LHCN-M2 (cell line): ENCODE data around the gene DUOX1. TPM values are rescaled to one million over a fixed set of nuclear protein-coding genes. Genes with fewer than 3 reads are reported as not detected.
A peak's percentile ranks its signal among the peaks of the same experiment; 100 is the strongest.
"Not testable (repeated sequence)": the region's sequence is repeated elsewhere in the genome, so short reads cannot be mapped to it uniquely, and the experiment has no call there.

Source experiments
- DNase-seq: peaks from one replicate; pipeline ENCODE4 v3.0.0-alpha.2; 2012; ENCODE audit warnings: low read depth
- polyA plus RNA-seq: library from polyadenylated mRNA; unstranded; fragments of >200 nt; gene quantifications from one replicate; pipeline ENCODE4 v1.2.1, GENCODE V29; 2012; ENCODE audit warnings: missing spikeins
- total RNA-seq: library from RNA; depleted of rRNA; stranded (reverse); fragments of >200 nt; gene quantifications from 2 replicates; pipeline ENCODE4 v1.2.3, GENCODE V29; 2014; rRNA removed

Gene DUOX1
- under 0.01 and 0.06 TPM in 2 replicates for total RNA-seq
- polyA plus RNA-seq = 0.64 TPM

DNA sequence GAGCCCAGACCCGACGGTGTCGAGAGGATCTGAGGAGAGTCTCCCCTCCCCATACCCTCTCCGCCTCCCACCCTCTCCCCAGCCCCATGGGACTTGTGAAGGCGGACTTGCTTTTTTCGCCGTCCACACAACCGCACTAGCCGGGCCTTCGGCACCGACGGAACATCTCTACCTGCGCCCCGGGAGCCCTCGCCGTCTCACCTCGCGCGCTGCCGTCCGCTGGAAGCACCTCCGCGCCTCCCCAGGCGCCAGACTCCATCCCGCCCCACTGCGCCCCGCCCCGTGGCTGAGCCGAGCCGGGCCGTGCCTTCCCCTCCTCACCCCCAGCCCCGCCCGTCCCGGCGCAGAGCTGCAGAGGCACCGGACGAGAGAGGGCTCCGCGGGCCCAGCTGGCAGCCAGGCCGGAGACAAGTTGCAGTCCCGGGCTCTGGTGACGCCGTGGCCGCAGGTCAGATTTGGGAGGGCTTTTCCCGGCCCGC, at the start of gene DUOX1, which contains the start of gene DUOXA1:
Gene DUOX1 (plus strand): TSS at position 344 of the 479 bp plus-strand sequence. CDS start 1,973 bp downstream, outside the sequence.
Gene DUOXA1 (minus strand): TSS at position 229 of the 479 bp plus-strand sequence. CDS start 6,865 bp downstream, outside the sequence.
- no peak for DNase-seq

DNA sequence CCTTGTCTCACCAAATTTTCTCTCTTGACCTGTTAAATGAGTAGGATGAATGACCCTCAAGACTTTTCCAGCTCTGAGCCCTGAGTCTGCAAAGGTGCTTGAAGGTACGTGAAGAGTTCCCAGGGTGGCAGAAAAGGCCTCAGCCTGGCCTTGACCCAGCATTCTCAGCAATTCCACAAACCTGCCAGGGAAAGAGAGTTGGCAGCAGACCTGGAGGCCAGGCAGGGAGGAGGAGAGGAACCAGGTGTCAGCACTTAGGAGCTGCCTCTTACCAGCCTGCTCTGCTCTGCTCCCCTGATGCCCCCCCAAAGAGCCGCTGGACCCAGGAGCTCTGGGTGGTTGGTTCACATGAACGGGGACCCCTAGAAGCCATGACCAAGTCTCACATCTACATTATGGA, 49.2 kb upstream of the DUOX1 start:
- DNase-seq = not testable (repeated sequence)

DNA sequence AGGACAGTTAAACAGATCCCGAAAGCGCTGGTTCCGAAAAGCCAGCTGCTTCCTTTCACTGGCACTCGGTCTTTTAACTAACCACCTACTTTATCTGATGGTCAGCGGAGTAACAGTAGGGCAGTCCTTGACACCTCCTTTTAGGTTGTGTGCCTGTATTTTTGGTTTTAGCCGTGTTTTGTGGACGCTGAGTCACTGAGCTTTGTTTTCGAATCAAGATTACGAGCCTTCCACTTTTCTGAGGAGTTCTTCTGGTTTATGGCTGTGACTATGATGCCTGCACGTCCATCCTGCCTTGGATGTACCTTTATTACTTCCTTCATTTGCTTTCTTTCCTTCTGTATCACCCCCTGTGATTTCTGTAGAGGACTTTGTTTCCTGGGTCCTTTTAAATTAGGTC, 47.4 kb upstream of the DUOX1 start:
- not testable (repeated sequence) for DNase-seq

DNA sequence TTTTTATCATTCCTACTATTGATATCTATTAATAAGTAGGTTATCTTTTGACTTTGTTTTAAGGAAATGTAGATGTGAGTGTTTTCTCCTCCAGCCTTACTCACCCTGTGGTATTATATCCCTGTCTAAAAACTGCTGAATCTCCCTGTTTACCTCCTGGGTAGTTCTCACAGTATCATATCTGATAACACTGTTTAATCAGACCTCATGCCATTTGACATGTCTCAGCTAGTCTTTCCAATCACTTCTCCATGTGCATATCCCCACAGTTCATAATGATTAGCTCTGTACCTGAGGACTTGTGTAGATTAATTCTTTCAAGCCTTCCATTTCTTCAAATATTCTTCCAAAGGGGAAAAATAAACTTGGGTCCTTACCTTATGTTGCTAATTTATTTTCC, 46.6 kb upstream of the DUOX1 start:
- no peak for DNase-seq

DNA sequence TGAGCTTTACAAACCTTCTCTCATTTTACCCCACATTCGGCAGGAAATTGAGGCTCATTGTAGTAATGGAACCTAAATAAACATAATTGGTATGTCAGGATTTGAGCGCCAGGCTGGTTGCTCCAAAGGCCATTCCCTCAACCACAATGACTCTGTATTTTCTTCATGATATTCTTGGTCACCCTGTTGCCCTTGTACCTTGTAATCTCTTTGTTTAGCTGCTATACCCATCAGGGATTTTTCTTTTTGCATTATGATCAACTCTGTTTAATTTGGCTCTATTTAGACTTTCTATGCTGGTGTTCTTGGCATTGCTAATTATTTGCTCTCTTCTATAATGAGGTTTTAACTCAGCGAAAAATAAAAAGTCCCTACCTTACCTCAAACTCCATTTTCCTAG, 45.6 kb upstream of the DUOX1 start:
- no peak for DNase-seq

DNA sequence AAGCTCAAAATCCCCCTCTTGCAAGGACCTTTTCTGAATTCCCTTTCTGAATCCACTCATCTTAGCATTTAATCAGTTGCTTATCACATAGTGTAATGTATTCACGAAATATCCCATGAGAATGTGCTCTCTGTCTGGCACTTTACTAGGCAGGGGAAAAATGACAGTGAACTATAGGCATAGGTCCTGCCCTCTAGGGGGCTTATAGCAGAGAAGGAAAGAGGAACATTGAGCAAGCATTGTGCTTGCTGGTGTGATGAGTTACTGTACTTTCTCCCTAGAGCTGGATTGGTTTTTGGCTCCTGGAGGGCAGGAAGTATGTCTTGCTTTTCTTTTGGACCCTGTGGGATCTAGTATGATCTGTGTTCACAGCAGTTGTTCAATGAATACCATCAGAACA, 42.3 kb upstream of the DUOX1 start:
- no peak for DNase-seq

DNA sequence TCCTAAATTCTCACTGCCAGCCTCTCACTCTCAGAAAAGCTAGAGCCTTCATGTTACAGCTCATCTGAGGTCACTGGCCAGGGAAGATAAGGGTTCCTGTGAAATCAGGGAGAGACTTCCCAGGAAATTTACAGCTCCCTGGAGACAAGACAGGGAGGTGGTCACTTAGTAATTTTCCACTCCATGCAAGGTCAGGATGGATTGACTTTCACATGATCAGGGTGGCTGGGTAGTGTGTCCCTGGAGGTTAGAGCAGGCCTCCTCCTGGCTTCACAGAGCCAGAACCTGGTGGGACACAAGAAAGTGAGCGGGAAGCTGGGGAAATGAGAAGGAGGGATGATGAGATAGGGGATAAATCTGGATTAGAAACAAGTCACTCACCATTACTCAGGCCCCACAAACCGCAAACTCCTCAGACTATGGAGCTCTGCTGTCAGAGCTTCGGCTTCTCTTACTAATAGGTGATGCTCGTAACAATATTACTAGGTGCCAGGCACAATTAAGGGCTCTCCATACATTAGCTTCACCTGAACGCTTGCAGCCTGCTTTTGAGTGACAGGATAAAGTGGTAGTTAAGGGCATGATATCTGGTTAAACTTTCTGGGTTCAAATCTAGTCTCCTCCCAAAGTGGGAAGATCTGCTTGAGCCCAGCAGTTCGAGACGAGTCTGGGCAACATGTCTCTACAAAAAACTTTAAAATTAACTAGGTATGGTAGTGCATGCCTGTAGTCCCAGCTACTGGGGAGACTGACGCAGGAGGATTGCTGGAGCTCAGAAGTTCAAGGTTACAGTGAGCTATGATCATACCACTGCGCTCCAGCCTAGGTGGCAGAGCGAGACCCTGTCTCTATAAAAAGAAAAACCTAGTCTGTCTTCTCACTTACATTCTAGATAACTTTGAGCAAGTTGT, 40.7 kb upstream of the DUOX1 start:
- no peak for DNase-seq

DNA sequence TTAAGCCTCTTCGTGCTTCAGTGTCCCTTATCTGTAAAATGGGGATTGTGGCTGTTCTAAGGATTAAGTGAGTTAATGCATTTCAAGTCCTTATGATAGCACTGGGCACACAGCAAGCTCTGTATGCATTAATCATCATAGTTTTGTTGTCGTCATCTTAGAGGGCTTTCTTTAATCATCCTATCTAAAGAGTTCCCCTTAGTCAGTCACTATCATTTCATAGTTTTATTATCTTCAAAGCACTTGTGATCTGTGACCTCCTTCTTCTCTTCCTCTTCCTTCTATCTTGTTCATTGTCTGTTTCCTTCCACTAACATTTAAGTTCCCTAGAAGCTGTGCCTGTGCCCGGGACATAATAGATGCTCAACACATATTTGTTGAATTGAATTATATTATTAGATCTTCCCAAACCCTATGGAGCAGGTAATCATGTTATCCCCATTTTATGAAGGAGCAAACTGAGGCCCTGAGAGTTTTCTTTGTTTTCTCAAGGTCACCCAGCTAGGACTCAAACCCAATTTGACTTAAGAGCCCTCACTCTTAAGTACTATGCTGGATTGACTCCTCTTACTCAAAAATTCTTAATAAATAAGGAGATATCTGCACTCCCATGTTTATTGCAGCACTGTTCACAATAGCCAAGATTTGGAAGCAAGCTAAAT, 40.0 kb upstream of the DUOX1 start:
- no peak for DNase-seq

DNA sequence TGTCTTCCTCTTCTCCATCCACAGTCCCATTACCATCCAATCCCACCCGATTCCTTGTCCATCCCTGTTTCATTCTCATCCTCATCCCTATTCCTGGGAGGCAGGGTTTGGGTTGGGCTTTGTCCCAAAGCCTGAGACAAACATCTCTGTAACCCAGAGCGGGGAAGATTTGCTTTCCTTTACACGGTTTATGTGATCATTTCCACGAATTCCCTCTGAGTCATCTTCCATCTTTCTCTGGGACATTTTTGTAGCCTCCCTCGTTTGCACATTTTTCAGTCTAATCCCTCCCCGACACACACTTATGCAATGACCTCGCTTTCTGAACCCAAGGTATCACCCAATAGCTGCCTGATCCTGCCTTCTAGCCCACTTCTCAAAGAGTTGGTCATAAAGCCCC, 38.6 kb upstream of the DUOX1 start:
- peak; percentile 57 for DNase-seq

DNA sequence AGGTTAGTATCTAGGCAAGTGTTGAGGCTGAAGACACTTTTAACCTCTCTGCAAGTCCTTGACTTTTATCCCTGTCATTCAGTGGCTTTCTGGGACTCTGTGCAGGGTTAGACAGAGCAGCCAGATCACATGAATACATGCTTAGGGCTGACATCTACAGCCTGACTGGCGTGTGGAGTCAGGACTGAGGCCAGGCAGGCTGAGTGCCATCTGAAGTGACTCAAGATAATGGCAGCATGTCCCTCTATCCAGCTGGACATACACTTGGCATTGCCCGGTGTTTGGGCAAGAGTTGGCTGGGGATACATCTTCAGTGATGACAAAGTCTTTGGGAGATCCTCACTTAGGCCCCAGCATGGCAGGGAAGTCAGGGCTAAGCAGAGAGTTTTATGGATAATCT, 38.2 kb upstream of the DUOX1 start:
- no peak for DNase-seq

DNA sequence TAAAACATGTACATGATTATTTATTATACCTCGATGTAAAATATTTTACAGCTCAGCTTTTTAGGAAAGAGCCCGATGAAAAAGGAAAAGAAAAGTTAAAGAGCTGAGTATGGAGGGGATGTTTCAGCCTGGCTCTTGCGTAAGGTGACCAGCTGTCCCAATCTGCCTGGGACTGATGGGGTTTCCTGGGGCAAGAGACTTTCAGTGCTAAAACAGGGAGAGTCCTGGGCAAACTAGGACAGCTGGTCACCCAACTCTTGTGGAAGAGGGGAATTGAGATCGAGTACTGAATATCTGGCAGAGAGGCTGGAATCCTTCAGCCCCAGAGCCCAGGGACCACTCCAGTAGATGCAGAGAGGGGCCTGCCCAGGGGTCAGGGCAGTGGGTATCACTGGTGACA, 36.8 kb upstream of the DUOX1 start:
- DNase-seq = peak; percentile 35

DNA sequence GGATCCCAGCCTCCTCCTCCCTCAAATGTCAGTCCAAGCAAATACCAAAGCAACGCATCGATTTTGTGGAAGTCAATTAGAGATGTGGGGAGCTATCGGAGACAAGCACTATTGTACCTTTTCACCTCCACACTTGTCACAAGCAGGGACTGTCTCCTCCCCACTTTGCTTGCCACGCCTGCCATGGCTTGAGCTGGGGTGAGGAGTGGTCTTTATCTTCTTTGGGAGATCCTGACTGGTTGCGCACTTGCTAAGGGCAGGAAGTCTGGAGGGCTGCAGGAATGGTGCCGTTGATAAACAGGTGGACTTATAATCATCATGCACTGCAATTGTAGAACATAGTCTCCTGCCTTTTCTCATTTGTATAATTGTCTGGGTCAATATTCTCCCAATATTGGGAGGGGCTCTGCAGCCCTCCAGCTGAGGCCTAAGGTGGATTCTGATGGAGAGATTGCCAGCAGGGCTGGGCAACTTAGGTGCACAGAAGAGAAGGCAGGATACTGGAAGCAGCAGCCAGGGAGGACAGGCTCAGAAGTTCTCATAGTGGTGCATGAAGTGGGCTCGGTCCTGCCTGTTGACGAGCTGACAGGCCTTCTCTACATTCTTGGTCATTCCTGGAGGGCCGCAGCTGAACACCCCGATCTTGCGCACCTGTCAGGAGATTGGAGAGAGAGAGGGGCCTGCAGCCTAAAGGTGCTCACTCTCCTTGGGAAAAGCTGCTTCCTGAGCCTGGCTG, 36.0 kb upstream of the DUOX1 start:
- DNase-seq = no peak

DNA sequence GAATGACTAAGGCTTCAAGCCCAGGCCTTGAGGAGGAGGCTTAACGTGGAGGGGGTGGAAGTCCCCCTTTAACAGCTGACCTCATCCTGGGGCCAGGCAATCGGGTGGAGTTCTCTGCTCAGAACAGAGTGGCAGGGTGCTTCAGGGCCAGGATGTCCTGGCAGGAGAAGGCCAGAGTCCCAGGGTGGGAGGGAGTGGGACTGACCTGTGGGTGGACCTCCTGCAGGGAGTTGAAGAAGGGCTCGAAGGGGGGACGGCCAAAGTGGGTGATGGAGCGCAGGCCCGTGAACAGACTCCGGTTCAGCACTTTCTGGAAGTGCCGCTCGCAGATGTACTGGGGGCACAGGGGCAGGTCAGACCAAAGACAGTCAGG, 35.5 kb upstream of the DUOX1 start:
- DNase-seq = no peak

DNA sequence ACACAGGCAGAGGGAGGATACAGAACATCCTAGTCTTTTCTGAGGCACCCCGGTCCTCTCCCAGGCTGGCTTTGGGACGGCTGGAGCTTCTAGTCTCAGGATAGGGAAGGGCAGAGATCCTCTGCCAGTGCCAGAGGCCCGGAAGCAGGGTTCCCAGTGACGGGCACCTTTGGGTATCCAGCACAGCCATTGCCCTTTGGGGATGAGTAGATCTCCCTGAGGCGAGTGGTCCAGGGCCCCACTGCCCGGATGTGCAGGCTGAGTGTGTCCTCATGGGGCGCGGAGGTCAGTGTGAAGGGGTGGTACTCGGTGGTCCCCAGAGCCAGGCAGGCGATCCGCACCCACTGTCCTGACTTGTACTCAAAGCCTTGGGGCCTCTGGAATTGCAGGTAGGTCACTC, 34.1 kb upstream of the DUOX1 start:
- DNase-seq = no peak

DNA sequence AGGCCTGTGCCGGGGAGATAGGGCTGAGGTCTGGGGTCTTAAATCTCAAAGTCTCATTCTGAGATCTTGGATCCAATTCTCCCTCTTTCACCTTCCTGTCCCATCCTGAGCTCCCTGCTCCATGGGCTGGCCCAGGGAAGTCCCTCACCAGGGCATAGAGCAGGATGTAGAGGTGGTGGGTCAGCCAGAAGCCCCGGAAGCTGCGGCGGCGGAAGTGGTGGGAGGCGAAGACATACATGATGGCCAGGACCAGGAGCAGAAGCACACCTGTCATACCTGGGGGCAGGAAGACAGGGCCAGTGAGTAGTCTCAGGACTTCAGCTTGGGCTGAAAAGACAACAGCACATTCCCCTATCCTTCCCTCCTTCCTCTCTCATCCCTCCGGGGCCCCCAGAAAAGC, 32.3 kb upstream of the DUOX1 start:
- no peak for DNase-seq

DNA sequence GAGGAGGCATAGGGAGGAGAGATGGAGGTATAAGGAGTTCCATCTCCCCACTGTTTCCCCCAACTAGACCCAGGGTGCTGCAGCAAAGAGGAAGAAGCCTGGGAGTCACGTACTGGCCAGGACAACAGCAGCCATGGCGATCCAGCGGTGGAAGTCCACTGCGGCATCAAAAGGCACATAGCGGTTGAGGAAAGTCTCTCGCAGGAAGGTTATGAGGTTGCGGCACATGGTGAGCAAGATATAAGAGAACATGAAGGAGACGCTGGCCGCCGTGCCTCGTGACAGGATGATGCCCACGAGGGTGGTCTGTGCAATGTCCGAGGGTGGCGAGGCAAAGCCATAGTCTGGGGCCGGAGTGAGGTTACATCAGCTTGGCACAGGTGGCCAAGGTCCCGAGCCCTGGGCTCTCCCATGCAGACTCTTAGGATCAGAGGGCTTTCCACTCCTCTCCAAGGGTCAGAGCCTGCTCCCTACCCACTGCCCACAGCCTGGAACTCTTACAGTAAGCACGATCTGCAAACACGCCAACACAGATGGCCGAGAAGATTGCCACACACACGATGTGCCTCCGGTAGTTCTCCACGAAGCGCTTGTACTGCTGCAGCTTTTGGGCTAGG, 30.1 kb upstream of the DUOX1 start:
- DNase-seq = no peak

DNA sequence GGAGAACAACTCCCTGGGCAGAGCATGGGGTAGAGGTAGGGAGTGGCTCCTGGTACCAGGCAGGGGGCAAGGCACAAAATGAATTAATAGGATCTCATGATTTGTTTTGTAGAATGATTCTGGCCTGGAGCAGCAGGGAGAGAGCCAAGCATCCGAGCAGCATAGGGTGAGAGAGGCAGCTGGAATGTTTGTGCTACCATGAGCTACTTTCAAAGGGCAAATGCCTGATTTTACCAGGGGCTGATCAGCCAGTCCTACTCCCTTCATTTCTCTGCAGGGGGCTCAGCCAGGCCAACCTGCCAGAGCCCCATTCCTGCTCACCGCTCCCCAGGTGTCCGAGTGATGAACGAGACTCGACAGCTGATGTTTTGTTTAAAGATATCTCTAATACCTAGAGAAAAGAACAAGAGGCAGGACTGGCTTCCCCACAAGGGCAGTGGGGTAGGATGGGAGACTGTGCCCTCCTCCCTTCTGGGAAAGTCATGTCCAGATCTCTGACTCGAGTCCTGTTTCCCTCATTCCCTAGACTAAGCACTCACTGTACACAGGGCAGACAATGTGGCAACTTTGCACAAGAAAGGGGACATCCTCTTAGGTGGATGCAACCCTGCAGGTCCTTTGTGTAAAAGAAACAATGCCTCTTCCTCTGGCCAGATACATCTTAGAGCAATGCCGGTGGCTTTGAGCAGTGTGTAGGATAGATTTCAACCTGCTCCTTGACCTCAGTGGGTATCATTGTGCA, 28.7 kb upstream of the DUOX1 start:
- DNase-seq = no peak

DNA sequence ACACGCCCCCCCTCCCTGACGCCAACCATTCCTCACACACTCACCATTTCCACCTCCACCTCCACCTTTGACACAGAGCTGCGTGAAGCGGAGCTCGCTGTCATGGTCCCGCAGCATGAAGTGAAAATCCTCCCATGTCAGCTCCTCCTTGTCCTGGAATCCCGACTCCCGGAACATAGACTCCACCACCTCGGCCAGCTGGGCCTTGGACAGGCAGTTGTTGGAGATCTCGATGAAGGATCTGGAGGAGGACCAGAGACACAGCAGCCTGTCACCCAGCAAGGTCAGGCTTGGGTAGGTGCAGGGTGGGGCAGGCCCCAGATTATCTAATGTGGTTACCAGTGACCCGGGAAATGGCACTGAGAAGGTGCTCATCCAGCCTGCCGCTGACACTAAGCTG, 28.0 kb upstream of the DUOX1 start:
- DNase-seq = no peak

DNA sequence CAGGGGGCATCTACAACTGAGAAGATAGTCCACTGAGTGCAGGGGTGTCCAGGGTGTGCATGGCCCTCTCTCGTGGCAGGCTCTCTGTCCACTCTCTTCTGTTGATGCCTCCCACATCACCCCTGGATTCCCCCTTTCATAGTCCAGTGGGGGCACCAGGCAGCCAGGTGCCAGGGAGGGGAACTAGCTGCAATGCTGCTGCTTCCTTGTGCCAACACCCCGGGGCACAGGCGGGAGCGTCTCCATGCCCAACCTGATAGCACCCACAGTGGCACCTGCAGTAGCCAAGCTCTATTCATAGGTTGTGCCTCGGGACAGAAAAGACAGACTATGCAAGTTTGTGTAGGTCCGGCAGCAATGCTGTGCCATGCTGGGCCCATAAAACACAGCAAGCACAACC, 27.6 kb upstream of the DUOX1 start:
- no peak for DNase-seq

DNA sequence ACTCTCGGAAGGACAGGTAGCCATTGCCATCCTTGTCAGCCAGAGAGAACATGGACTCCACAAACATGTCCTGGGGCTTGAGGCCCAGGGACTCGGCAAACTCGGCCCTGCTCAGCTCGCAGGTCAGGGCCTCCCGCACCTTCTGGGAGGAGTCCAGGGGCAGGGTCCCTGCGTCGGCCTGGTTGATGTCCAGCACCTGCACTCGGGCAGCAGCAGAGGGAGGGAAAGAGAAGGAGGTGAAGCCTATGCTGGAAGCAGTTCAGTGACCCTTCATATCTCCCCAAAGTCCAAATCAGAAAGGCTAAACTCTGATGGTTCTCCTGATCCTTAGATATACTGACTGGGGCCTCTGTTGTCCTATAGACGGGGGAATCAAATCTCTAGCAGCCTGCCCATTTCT, 25.6 kb upstream of the DUOX1 start:
- DNase-seq = not testable (repeated sequence)

DNA sequence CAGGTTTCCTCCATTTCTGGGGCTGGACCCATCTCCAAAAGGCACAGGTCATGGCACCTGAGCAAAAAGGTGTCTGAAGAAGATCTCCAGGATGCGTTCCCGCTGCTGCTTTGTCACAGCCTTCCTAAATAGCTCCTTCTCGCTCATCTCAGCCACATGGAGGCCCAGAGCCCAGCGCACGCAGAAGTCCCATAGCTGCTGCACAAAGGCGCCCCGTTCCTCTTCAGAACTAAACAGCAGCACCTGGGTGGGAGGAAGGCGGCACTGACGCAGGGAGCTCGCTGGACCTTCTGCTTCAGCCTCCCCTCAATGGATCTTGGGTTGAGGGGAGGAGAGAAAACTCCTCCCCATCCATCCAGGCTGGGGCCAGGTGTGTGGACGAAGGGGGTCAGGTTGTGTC, 24.2 kb upstream of the DUOX1 start:
- no peak for DNase-seq
